Neural progenitor cell (in vitro differentiated cells): ENCODE data around the gene KRT76.

Experiments
- EZH2 ChIP-seq: fragments of 200-600 bp; sonication (generic); IDR thresholded peaks from 2 replicates; pipeline ENCODE4 v1.6.1; 2017; ENCODE audit warnings: antibody characterized with exemption, mild to moderate bottlenecking, moderate library complexity
- EZH2phosphoT487 ChIP-seq: fragments of 200-600 bp; sonication (generic); IDR thresholded peaks from 2 replicates; pipeline ENCODE4 v1.6.1; 2017; ENCODE audit warnings: antibody characterized with exemption

DNA sequence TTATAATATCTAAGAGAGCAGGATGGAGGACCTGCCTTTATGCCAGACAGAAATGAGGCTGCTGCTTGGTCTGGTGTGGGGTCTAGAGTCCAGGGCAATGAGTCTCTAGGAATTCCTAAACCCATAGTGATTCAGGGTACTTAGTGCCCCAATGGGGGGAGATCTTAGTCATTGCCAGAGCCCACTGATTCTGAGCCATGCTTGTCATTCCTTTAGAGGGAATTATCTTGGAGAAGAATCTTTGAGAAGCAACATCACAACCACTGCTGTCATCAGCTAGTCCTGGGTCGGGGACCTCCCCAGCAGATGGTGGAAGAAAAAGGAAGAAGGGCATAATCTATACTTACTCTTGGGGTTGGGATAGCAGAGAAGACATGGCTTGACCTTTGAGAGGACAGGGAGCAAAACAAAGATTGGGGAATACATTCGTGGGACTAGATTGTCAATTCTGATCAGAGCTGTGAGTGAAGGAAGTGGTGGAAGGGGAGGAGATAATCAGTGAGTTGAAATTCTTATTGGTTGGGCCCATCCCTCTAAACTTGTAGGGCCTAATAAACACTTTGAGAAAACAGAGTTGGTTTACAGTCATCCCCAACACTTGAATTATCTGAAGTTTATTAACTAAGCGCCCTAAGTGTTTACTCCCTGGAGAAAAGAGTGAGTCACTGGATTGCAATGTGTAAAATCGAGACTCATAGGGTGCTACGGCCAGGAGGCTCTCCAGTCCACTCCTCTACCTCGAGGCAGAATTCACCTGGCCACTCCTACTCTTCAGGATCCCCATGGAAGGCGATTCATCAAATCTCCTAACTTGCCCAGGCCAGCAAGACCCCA is 21.7 kb upstream of the KRT76 start:
- TF ChIP-seq EZH2phosphoT487 (no peak), EZH2 (no peak)
